Peyer's patch (tissue), 4 donors: ENCODE data around the gene LASP1NB.

Source experiments
- DNase-seq, 3 donors: peaks; one replicate each; pipeline ENCODE4 v3.0.0-alpha.2; 2017 to 2019
- H3K27ac ChIP-seq, 4 donors: fragments of 200-600 bp; sonication (generic); one replicate each; pipeline ENCODE4 v1.5.1; 2016 to 2019
- H3K27me3 ChIP-seq, 2 donors: fragments of 200-600 bp; sonication (generic); one replicate each; pipeline ENCODE4 v1.5.1; 2019
- H3K36me3 ChIP-seq, 3 donors: fragments of 200-600 bp; sonication (generic); one replicate each; pipeline ENCODE4 v1.5.1; 2016 to 2019
- H3K4me1 ChIP-seq, 4 donors: fragments of 200-600 bp; sonication (generic); one replicate each; pipeline ENCODE4 v1.5.1; 2016 to 2019
- H3K4me3 ChIP-seq, 4 donors: fragments of 200-600 bp; sonication (generic); 1 replicate in 3 of 4; 2 replicates in 1 of 4; pipeline ENCODE4 v1.5.1; 2016 to 2019; ENCODE audit warnings: mild to moderate bottlenecking in 1 of 4
- H3K9me3 ChIP-seq, 4 donors: fragments of 200-600 bp; sonication (generic); one replicate each; pipeline ENCODE4 v1.5.1; 2016 to 2019; ENCODE audit warnings: mild to moderate bottlenecking in 1 of 4
- POLR2A ChIP-seq, 2 donors: fragments of 450-650 bp; IDR thresholded peaks; one replicate each; pipeline ENCODE4 v1.5.1; 2017; ENCODE audit warnings: antibody characterized with exemption in 2 of 2, mild to moderate bottlenecking in 2 of 2, moderate library complexity in 2 of 2
- TF ChIP-seq, protein P1 (sequence below), 6 experiments: fragments of 450-650 bp in 4 of 6; fragments of 200-600 bp in 2 of 6; sonication (generic) in 1 of 6; IDR thresholded peaks; one replicate each; pipeline ENCODE4 v1.5.1; 2017 to 2019; ENCODE audit warnings: antibody characterized with exemption in 6 of 6, mild to moderate bottlenecking in 3 of 6, moderate library complexity in 1 of 6

LASP1NB gene

GRCh38 chr17:38959508-38959907 is 34.1 kb downstream of the LASP1NB start:
- no peak for DNase-seq
- Histone ChIP-seq H3K4me3 (no peak overlapping the region), H3K27ac (no peak overlapping the region), H3K36me3 (no peaks in the 10 kb centered on the region), H3K9me3 (no peaks in the 10 kb centered on the region), H3K27me3 (no peaks in the 10 kb centered on the region), H3K4me1 (no peaks in the 10 kb centered on the region)
- TF ChIP-seq, protein P1, sequence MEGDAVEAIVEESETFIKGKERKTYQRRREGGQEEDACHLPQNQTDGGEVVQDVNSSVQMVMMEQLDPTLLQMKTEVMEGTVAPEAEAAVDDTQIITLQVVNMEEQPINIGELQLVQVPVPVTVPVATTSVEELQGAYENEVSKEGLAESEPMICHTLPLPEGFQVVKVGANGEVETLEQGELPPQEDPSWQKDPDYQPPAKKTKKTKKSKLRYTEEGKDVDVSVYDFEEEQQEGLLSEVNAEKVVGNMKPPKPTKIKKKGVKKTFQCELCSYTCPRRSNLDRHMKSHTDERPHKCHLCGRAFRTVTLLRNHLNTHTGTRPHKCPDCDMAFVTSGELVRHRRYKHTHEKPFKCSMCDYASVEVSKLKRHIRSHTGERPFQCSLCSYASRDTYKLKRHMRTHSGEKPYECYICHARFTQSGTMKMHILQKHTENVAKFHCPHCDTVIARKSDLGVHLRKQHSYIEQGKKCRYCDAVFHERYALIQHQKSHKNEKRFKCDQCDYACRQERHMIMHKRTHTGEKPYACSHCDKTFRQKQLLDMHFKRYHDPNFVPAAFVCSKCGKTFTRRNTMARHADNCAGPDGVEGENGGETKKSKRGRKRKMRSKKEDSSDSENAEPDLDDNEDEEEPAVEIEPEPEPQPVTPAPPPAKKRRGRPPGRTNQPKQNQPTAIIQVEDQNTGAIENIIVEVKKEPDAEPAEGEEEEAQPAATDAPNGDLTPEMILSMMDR (IDR thresholded peaks at IDR 0.05): no peak
- no peak for TF ChIP-seq POLR2A (IDR thresholded peaks at IDR 0.05)

GRCh38 chr17:38960402-38960801 is 35.0 kb downstream of the LASP1NB start:
- Histone ChIP-seq H3K4me3 (no peak overlapping the region), H3K9me3 (no peaks in the 10 kb centered on the region), H3K27me3 (no peaks in the 10 kb centered on the region), H3K4me1 (no peaks in the 10 kb centered on the region), H3K36me3 (no peaks in the 10 kb centered on the region), H3K27ac (no peak overlapping the region)
- no peak for TF ChIP-seq POLR2A (IDR thresholded peaks at IDR 0.05)
- TF ChIP-seq, protein P1 (IDR thresholded peaks at IDR 0.05): no peak
- no peak for DNase-seq

- no peak overlapping the region for H3K4me3 ChIP-seq
- H3K27me3 ChIP-seq: no peaks in the 10 kb centered on the region
- H3K9me3 ChIP-seq: no peaks in the 10 kb centered on the region
- H3K27ac ChIP-seq: no peak overlapping the region
- no peak for TF ChIP-seq POLR2A (IDR thresholded peaks at IDR 0.05)
- TF ChIP-seq, protein P1 (IDR thresholded peaks at IDR 0.05): no peak
- H3K36me3 ChIP-seq: no peaks in the 10 kb centered on the region
- no peak for DNase-seq
- H3K4me1 ChIP-seq: no peaks in the 10 kb centered on the region
Measured at GRCh38 chr17:38961413-38961812, 36.0 kb downstream of the LASP1NB start.

GRCh38 chr17:38967290-38967738 is 41.9 kb downstream of the LASP1NB start, which contains the start of gene FBXO47:
Gene FBXO47 (minus strand): TSS chr17:38967403. CDS start chr17:38963025, 4,378 bp downstream.
- Histone ChIP-seq H3K36me3 (no peaks in the 10 kb centered on the region), H3K4me1 (no peaks in the 10 kb centered on the region), H3K4me3 (peak within 1 kb of the TSS in 3 of 4 donors; percentile 12 to 34 (median 16)), H3K27ac (peak within 1 kb of the TSS; percentile 47 to 67 (median 52)), H3K9me3 (no peaks in the 10 kb centered on the region), H3K27me3 (no peaks in the 10 kb centered on the region)
- TF ChIP-seq POLR2A (IDR thresholded peaks at IDR 0.05): peak in 1 of 2 donors; percentile 21
- TF ChIP-seq, protein P1 (IDR thresholded peaks at IDR 0.05): peak in 2 of 6 experiments; percentile 16 to 28
- DNase-seq: peak; percentile 79 to 93 (median 79)

DNA sequence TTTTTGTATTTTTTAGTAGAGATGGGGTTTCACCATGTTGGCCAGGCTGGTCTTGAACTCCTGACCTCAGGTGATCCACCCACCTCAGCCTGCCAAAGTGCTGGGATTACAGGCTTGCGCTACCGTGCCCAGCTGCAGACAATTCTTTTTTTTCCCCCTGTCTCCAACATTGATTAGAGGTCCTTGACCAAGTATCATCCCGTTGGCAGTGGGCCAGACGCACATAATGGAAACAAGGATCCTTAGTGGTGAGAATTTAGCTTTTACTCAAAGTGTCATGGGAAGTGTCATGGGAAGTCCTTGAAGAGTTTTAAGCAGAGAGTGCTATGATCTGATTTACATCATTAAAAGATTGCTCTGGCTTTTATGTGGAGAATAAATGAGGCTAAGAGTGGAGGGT is 43.9 kb downstream of the LASP1NB start:
- Histone ChIP-seq H3K27me3 (no peaks in the 10 kb centered on the region), H3K4me1 (no peaks in the 10 kb centered on the region), H3K27ac (no peak overlapping the region), H3K9me3 (no peaks in the 10 kb centered on the region), H3K4me3 (no peak overlapping the region), H3K36me3 (no peaks in the 10 kb centered on the region)
- no peak for DNase-seq
- TF ChIP-seq, protein P1 (IDR thresholded peaks at IDR 0.05): no peak

DNA sequence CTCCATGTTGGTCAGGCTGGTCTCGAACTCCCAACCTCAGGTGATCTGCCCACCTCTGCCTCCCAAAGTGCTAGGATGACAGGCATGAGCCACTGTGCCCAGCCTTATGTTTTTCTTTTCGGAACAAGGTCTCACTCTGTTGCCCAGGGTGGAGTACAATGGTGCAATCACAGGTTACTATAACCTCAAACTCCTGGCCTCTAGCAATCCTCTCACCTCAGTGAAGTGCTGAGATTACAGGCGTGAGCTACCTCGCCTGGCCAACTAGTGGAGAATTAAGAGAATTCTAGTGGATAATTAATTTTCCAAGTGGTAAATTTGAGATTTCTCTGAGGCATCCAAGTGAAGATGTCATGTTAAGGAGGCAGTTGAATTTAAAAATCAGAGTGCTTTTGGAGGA is 44.7 kb downstream of the LASP1NB start:
- H3K36me3 ChIP-seq: no peaks in the 10 kb centered on the region
- no peaks in the 10 kb centered on the region for H3K9me3 ChIP-seq
- no peak for TF ChIP-seq POLR2A (IDR thresholded peaks at IDR 0.05)
- TF ChIP-seq, protein P1 (IDR thresholded peaks at IDR 0.05): no peak
- no peaks in the 10 kb centered on the region for H3K4me1 ChIP-seq
- no peak for DNase-seq
- H3K27me3 ChIP-seq: no peaks in the 10 kb centered on the region
- no peak overlapping the region for H3K27ac ChIP-seq
- H3K4me3 ChIP-seq: no peak overlapping the region
